Measurements from ENCODE around the gene SPHK1. TPM values are rescaled to one million over a fixed set of nuclear protein-coding genes. Genes with fewer than 3 reads are reported as not detected.

Gene SPHK1
- total RNA-seq, 1 donor from 2014 or later = 13.9 TPM

- peaks cover 21% of the 10 kb centered on the region for H3K27me3 Mint-ChIP-seq
- H3K9me3 Mint-ChIP-seq (ENCODE audit: low read depth) = no peaks in the 10 kb centered on the region
Observed at GRCh38 chr17:76382803-76383545, 1.4 kb upstream of the SPHK1 start.

GRCh38 chr17:76383546-76384221, 725 bp upstream of the SPHK1 start:
- peak overlapping the region; percentile 90 for H3K27ac Mint-ChIP-seq
- peaks cover 21% of the 10 kb centered on the region for H3K27me3 Mint-ChIP-seq
- no peaks in the 10 kb centered on the region for H3K9me3 Mint-ChIP-seq (ENCODE audit: low read depth)
- no peaks in the 10 kb centered on the region for H3K36me3 Mint-ChIP-seq (ENCODE audit: insufficient read depth)
- peak; percentile 34 for TF ChIP-seq CTCF (IDR thresholded peaks at IDR 0.05; ENCODE audit: unreplicated experiment)
- peak overlapping the region; percentile 88 for H3K4me3 Mint-ChIP-seq (ENCODE audit: low read depth)
- peaks cover 12% of the 10 kb centered on the region for H3K4me1 Mint-ChIP-seq (ENCODE audit: low read depth)
- DNase-seq (ENCODE audit: low spot score, unreplicated experiment) = peak; percentile 43

More at GRCh38 chr17:76382803-76383545, 1.4 kb upstream of the SPHK1 start:
- H3K36me3 Mint-ChIP-seq (ENCODE audit: insufficient read depth) = no peaks in the 10 kb centered on the region
- DNase-seq (ENCODE audit: low spot score, unreplicated experiment) = peak; percentile 41
- peak overlapping the region; percentile 95 for H3K27ac Mint-ChIP-seq
- H3K4me3 Mint-ChIP-seq (ENCODE audit: low read depth) = peak overlapping the region; percentile 88
- no peak for TF ChIP-seq CTCF (IDR thresholded peaks at IDR 0.05; ENCODE audit: unreplicated experiment)
- H3K4me1 Mint-ChIP-seq (ENCODE audit: low read depth) = peaks cover 12% of the 10 kb centered on the region

GRCh38 chr17:76384987-76385891, 830 bp downstream of the SPHK1 start:
- no peaks in the 10 kb centered on the region for H3K9me3 Mint-ChIP-seq (ENCODE audit: low read depth)
- no peak for TF ChIP-seq CTCF (IDR thresholded peaks at IDR 0.05; ENCODE audit: unreplicated experiment)
- H3K27ac Mint-ChIP-seq = no peak overlapping the region
- DNase-seq (ENCODE audit: low spot score, unreplicated experiment) = no peak
- H3K4me3 Mint-ChIP-seq (ENCODE audit: low read depth) = peak overlapping the region; percentile 58
- H3K4me1 Mint-ChIP-seq (ENCODE audit: low read depth) = peaks cover 10% of the 10 kb centered on the region
- peaks cover 16% of the 10 kb centered on the region for H3K27me3 Mint-ChIP-seq
- H3K36me3 Mint-ChIP-seq (ENCODE audit: insufficient read depth) = no peaks in the 10 kb centered on the region

- Mint-ChIP-seq H3K4me1 (ENCODE audit: low read depth) (peaks cover 10% of the 10 kb centered on the region), H3K4me3 (ENCODE audit: low read depth) (peak overlapping the region; percentile 50), H3K27ac (peak overlapping the region; percentile 59), H3K36me3 (ENCODE audit: insufficient read depth) (no peaks in the 10 kb centered on the region), H3K9me3 (ENCODE audit: low read depth) (no peaks in the 10 kb centered on the region), H3K27me3 (peaks cover 16% of the 10 kb centered on the region)
- DNase-seq (ENCODE audit: low spot score, unreplicated experiment) = peak; percentile 74
- TF ChIP-seq CTCF (IDR thresholded peaks at IDR 0.05; ENCODE audit: unreplicated experiment) = peak; percentile 85
Observed at GRCh38 chr17:76385892-76386786, 1.7 kb downstream of the SPHK1 start.

All from progenitor cell of endocrine pancreas (in vitro differentiated cells).